Activated CD4-positive, alpha-beta memory T cell treated with anti-CD3 and anti-CD28 coated beads, Interleukin-2, amount 10 ng/mL, durations not matched to agents 7 days and 5 days (primary cell): ENCODE measurements around the gene FBXO24. TPM values are rescaled to one million over a fixed set of nuclear protein-coding genes. Genes with fewer than 3 reads are reported as not detected.
A peak's percentile ranks its signal among the peaks of the same experiment; 100 is the strongest.
"Not testable (repeated sequence)": the region's sequence is repeated elsewhere in the genome, so short reads cannot be mapped to it uniquely, and the experiment has no call there.

Source experiments
- CTCF ChIA-PET: fragments of 350-600 bp; sonication (Branson Sonifier 250); formaldehyde crosslinking; loops from one replicate; lab custom pipeline; 2021; ENCODE audit warnings: antibody characterized with exemption, inconsistent platforms; lab: Charles Lee
- POLR2A ChIA-PET: fragments of 350-600 bp; sonication (Branson Sonifier 250); formaldehyde crosslinking; loops from one replicate; lab custom pipeline; 2021; ENCODE audit warnings: antibody characterized with exemption; lab: Charles Lee
- DNase-seq: peaks from one replicate; pipeline ENCODE4 v3.0.0-alpha.2; 2020
- H3K27ac Mint-ChIP-seq: one replicate; pipeline ENCODE4 v1.8.0; 2021; ENCODE audit warnings: mild to moderate bottlenecking, mixed read lengths
- H3K27me3 Mint-ChIP-seq: one replicate; pipeline ENCODE4 v1.8.0; 2021; ENCODE audit warnings: mixed read lengths
- H3K36me3 Mint-ChIP-seq: one replicate; pipeline ENCODE4 v1.8.0; 2021; ENCODE audit warnings: low read depth, mixed read lengths
- H3K4me1 Mint-ChIP-seq: one replicate; pipeline ENCODE4 v1.8.0; 2021; ENCODE audit warnings: mixed read lengths
- H3K4me3 Mint-ChIP-seq: one replicate; pipeline ENCODE4 v1.8.0; 2021; ENCODE audit warnings: mild to moderate bottlenecking, mixed read lengths
- H3K9me3 Mint-ChIP-seq: one replicate; pipeline ENCODE4 v1.8.0; 2021; ENCODE audit warnings: mixed read lengths
- total RNA-seq, 2 experiments: library from RNA; stranded (reverse); gene quantifications; one replicate each; pipeline ENCODE4 v1.2.3, GENCODE V29; 2021

The FBXO24 gene
- 1 to 10 TPM; 1.8 to 2.7 TPM for total RNA-seq

GRCh38 chr7:100586266-100587025 lies at the start of gene FBXO24:
Gene FBXO24 (plus strand): TSS chr7:100586328. CDS start chr7:100586626, 298 bp downstream.
- ChIA-PET CTCF (interaction anchor here (0.6 to 4.8 kb wide), 25 partner anchors 8 to 555 kb away, joined by 3 to 47 read pairs (median 4); partner anchors contain the start of genes GNB2, MOSPD3, PCOLCE and POP7), POLR2A (interaction anchor here (0.6 to 6.8 kb wide), 40 partner anchors 9 to 484 kb away, joined by 3 to 89 read pairs (median 8); partner anchors contain the start of genes AGFG2, AP4M1, GIGYF1 and GNB2)
- peaks cover 9% of the 10 kb centered on the region for H3K27me3 Mint-ChIP-seq
- no peaks in the 10 kb centered on the region for H3K9me3 Mint-ChIP-seq
- peak within 1 kb of the TSS; percentile 95 for H3K4me3 Mint-ChIP-seq
- H3K36me3 Mint-ChIP-seq: peaks cover 28% of the 10 kb centered on the region
- peak within 1 kb of the TSS; percentile 97 for H3K27ac Mint-ChIP-seq
- peak; percentile 100 for DNase-seq
- peaks cover 30% of the 10 kb centered on the region for H3K4me1 Mint-ChIP-seq

- POLR2A ChIA-PET: not testable (repeated sequence)
Observed at GRCh38 chr7:100536695-100537094, 49.4 kb upstream of the FBXO24 start.

GRCh38 chr7:100538348-100538653 lies 47.8 kb upstream of the FBXO24 start:
- DNase-seq: no peak
- ChIA-PET CTCF (interaction anchor here (1.8 to 1.9 kb wide), 2 partner anchors 26 to 56 kb away, joined by 7 to 8 read pairs; no protein-coding TSS in a partner anchor), POLR2A (interaction anchor here (1.0 to 3.2 kb wide), 12 partner anchors 11 to 168 kb away, joined by 3 to 32 read pairs (median 6); partner anchors contain the start of genes FBXO24, LRCH4, MEPCE and POP7)
- Mint-ChIP-seq H3K4me1 (peaks cover 43% of the 10 kb centered on the region), H3K4me3 (peak overlapping the region; percentile 97), H3K27me3 (no peaks in the 10 kb centered on the region), H3K27ac (peak overlapping the region; percentile 87), H3K9me3 (no peaks in the 10 kb centered on the region), H3K36me3 (peaks cover 21% of the 10 kb centered on the region)

More at GRCh38 chr7:100536695-100537094, 49.4 kb upstream of the FBXO24 start:
- peaks cover 16% of the 10 kb centered on the region for H3K36me3 Mint-ChIP-seq
- H3K9me3 Mint-ChIP-seq, H3K27me3 Mint-ChIP-seq, DNase-seq, CTCF ChIA-PET, H3K27ac Mint-ChIP-seq, H3K4me3 Mint-ChIP-seq: not testable (repeated sequence)
- H3K4me1 Mint-ChIP-seq: peaks cover 28% of the 10 kb centered on the region

GRCh38 chr7:100538654-100539435 lies 47.3 kb upstream of the FBXO24 start, which contains the start of gene AGFG2:
Gene AGFG2 (plus strand): TSS chr7:100539203. CDS start chr7:100539347, 144 bp downstream.
- Mint-ChIP-seq H3K9me3 (no peaks in the 10 kb centered on the region), H3K36me3 (peaks cover 23% of the 10 kb centered on the region), H3K4me3 (peak within 1 kb of the TSS; percentile 97), H3K27ac (peak within 1 kb of the TSS; percentile 87), H3K27me3 (no peaks in the 10 kb centered on the region), H3K4me1 (peaks cover 49% of the 10 kb centered on the region)
- CTCF ChIA-PET: interaction anchor here (1.2 to 2.3 kb wide), 7 partner anchors 9 to 63 kb away, joined by 3 to 11 read pairs (median 7); no protein-coding TSS in a partner anchor
- peak; percentile 100 for DNase-seq
- POLR2A ChIA-PET: interaction anchor here (0.8 to 3.2 kb wide), 19 partner anchors 10 to 438 kb away, joined by 3 to 32 read pairs (median 4); partner anchors contain the start of genes AP4M1, FBXO24, LRCH4 and MCM7

- H3K27me3 Mint-ChIP-seq: no peaks in the 10 kb centered on the region
- H3K36me3 Mint-ChIP-seq: peaks cover 28% of the 10 kb centered on the region
- DNase-seq: peak; percentile 35
- ChIA-PET POLR2A (interaction anchor here (0.8 to 3.2 kb wide), 17 partner anchors 9 to 438 kb away, joined by 3 to 32 read pairs (median 4); partner anchors contain the start of genes AP4M1, FBXO24, LRCH4 and MCM7), CTCF (interaction anchor here (1.2 to 2.3 kb wide), 7 partner anchors 9 to 64 kb away, joined by 3 to 11 read pairs (median 7); no protein-coding TSS in a partner anchor)
- H3K4me3 Mint-ChIP-seq: peak overlapping the region; percentile 97
- H3K27ac Mint-ChIP-seq: peak overlapping the region; percentile 87
- H3K4me1 Mint-ChIP-seq: peaks cover 55% of the 10 kb centered on the region
- H3K9me3 Mint-ChIP-seq: no peaks in the 10 kb centered on the region
Observed at GRCh38 chr7:100539436-100540006, 46.6 kb upstream of the FBXO24 start.

- Mint-ChIP-seq H3K36me3 (peaks cover 31% of the 10 kb centered on the region), H3K4me3 (peak overlapping the region; percentile 97), H3K9me3 (no peaks in the 10 kb centered on the region), H3K27me3 (no peaks in the 10 kb centered on the region), H3K27ac (peak overlapping the region; percentile 76), H3K4me1 (peaks cover 62% of the 10 kb centered on the region)
- ChIA-PET POLR2A (interaction anchor here (0.8 to 3.2 kb wide), 7 partner anchors 9 to 439 kb away, joined by 3 to 22 read pairs (median 5); partner anchors contain the start of genes AP4M1, FBXO24, LRCH4 and MCM7), CTCF (interaction anchor here (1.5 to 11.6 kb wide), 5 partner anchors 8 to 63 kb away, joined by 5 to 144 read pairs (median 11); no protein-coding TSS in a partner anchor)
- no peak for DNase-seq
Observed at GRCh38 chr7:100540073-100540723, 45.9 kb upstream of the FBXO24 start.

- POLR2A ChIA-PET: interaction anchor here (0.8 to 2.1 kb wide), 5 partner anchors 9 to 112 kb away, joined by 3 to 15 read pairs (median 7); partner anchors contain the start of genes MEPCE and ZCWPW1
- peaks cover 32% of the 10 kb centered on the region for H3K36me3 Mint-ChIP-seq
- peak overlapping the region; percentile 96 for H3K27ac Mint-ChIP-seq
- CTCF ChIA-PET: interaction anchor here (1.1 to 11.6 kb wide), 7 partner anchors 12 to 126 kb away, joined by 3 to 144 read pairs (median 4); no protein-coding TSS in a partner anchor
- H3K4me3 Mint-ChIP-seq: peak overlapping the region; percentile 97
- H3K9me3 Mint-ChIP-seq, H3K27me3 Mint-ChIP-seq, DNase-seq: not testable (repeated sequence)
- peaks cover 73% of the 10 kb centered on the region for H3K4me1 Mint-ChIP-seq
Observed at GRCh38 chr7:100541309-100541708, 44.8 kb upstream of the FBXO24 start.

- DNase-seq: no peak
- H3K27ac Mint-ChIP-seq: peak overlapping the region; percentile 96
- ChIA-PET CTCF (interaction anchor here (1.2 to 11.6 kb wide), 2 partner anchors 17 to 74 kb away, joined by 4 to 144 read pairs; no protein-coding TSS in a partner anchor), POLR2A (interaction anchor here (1.3 to 2.9 kb wide), 7 partner anchors 10 to 331 kb away, joined by 3 to 17 read pairs (median 4); partner anchors contain the start of genes FBXO24, LRCH4, MEPCE and SRRT)
- H3K36me3 Mint-ChIP-seq: peaks cover 41% of the 10 kb centered on the region
- no peaks in the 10 kb centered on the region for H3K9me3 Mint-ChIP-seq
- H3K27me3 Mint-ChIP-seq: no peaks in the 10 kb centered on the region
- peak overlapping the region; percentile 97 for H3K4me3 Mint-ChIP-seq
- H3K4me1 Mint-ChIP-seq: peaks cover 90% of the 10 kb centered on the region
Observed at GRCh38 chr7:100543586-100543985, 42.5 kb upstream of the FBXO24 start.

GRCh38 chr7:100544386-100544785 lies 41.7 kb upstream of the FBXO24 start:
- ChIA-PET POLR2A (interaction anchor here (1.2 to 2.9 kb wide), 9 partner anchors 9 to 116 kb away, joined by 3 to 17 read pairs (median 6); partner anchors contain the start of genes FBXO24, LRCH4, MEPCE and ZCWPW1), CTCF (interaction anchor here (0.6 to 11.6 kb wide), 3 partner anchors 16 to 392 kb away, joined by 3 to 144 read pairs (median 6); partner anchors contain the start of gene MOSPD3)
- Mint-ChIP-seq H3K4me1 (peaks cover 94% of the 10 kb centered on the region), H3K4me3 (peak overlapping the region; percentile 97), H3K36me3 (peaks cover 41% of the 10 kb centered on the region), H3K27me3 (no peaks in the 10 kb centered on the region), H3K27ac (peak overlapping the region; percentile 96), H3K9me3 (no peaks in the 10 kb centered on the region)
- no peak for DNase-seq

GRCh38 chr7:100544967-100545359 lies 41.2 kb upstream of the FBXO24 start:
- no peaks in the 10 kb centered on the region for H3K27me3 Mint-ChIP-seq
- CTCF ChIA-PET: interaction anchor here (0.6 to 11.6 kb wide), 6 partner anchors 15 to 393 kb away, joined by 3 to 144 read pairs (median 4); partner anchors contain the start of gene MOSPD3

More at GRCh38 chr7:100544967-100545359, 41.2 kb upstream of the FBXO24 start:
- no peak for DNase-seq
- H3K4me1 Mint-ChIP-seq: peaks cover 95% of the 10 kb centered on the region
- peak overlapping the region; percentile 96 for H3K27ac Mint-ChIP-seq
- peaks cover 45% of the 10 kb centered on the region for H3K36me3 Mint-ChIP-seq
- POLR2A ChIA-PET: interaction anchor here (1.2 to 2.9 kb wide), 13 partner anchors 9 to 161 kb away, joined by 3 to 17 read pairs (median 4); partner anchors contain the start of genes FBXO24, LRCH4, MEPCE and POP7
- H3K4me3 Mint-ChIP-seq: peak overlapping the region; percentile 97
- no peaks in the 10 kb centered on the region for H3K9me3 Mint-ChIP-seq
